RPMI8226 (cell line): ENCODE results near the gene COMMD4.
"Not testable (repeated sequence)": the region's sequence is repeated elsewhere in the genome, so short reads cannot be mapped to it uniquely, and the experiment has no call there.

Experiments
- DNase-seq: peaks from one replicate; pipeline ENCODE4 v3.0.0-alpha.2; 2015

The COMMD4 gene

GRCh38 chr15:75333654-75334419 lies 2.0 kb upstream of the COMMD4 start:
- peak; percentile 42 for DNase-seq

- no peak for DNase-seq
Observed at GRCh38 chr15:75335313-75335704, 554 bp upstream of the COMMD4 start.

- DNase-seq: no peak
Observed at GRCh38 chr15:75338661-75339240, 2.9 kb downstream of the COMMD4 start.

GRCh38 chr15:75339531-75340240 lies 3.8 kb downstream of the COMMD4 start:
- DNase-seq: no peak

GRCh38 chr15:75342221-75342620 lies 6.4 kb downstream of the COMMD4 start:
- DNase-seq: no peak

- not testable (repeated sequence) for DNase-seq
Observed at GRCh38 chr15:75343953-75344352, 8.1 kb downstream of the COMMD4 start.

GRCh38 chr15:75346796-75347221 lies 10.9 kb downstream of the COMMD4 start, which contains the start of gene NEIL1:
Gene NEIL1, plus strand, starts transcription at chr15:75347039. Its CDS starts 1,867 bp downstream, at chr15:75348906.
- DNase-seq: no peak

- DNase-seq: peak; percentile 58
Observed at GRCh38 chr15:75347222-75348033, 11.6 kb downstream of the COMMD4 start.

GRCh38 chr15:75348034-75348561 lies 12.2 kb downstream of the COMMD4 start:
- peak; percentile 33 for DNase-seq

- DNase-seq: peak; percentile 50
Observed at GRCh38 chr15:75348562-75349350, 12.9 kb downstream of the COMMD4 start.

- DNase-seq: peak; percentile 22
Observed at GRCh38 chr15:75349351-75349669, 13.4 kb downstream of the COMMD4 start.

GRCh38 chr15:75349851-75350588 lies 14.2 kb downstream of the COMMD4 start:
- peak; percentile 91 for DNase-seq

GRCh38 chr15:75350601-75351361 lies 14.9 kb downstream of the COMMD4 start:
- peak; percentile 19 for DNase-seq

- no peak for DNase-seq
Observed at GRCh38 chr15:75352186-75353080, 16.6 kb downstream of the COMMD4 start.

GRCh38 chr15:75353604-75354003 lies 17.7 kb downstream of the COMMD4 start:
- no peak for DNase-seq

GRCh38 chr15:75354454-75354853 lies 18.6 kb downstream of the COMMD4 start:
- DNase-seq: no peak

- no peak for DNase-seq
Observed at GRCh38 chr15:75355369-75355768, 19.5 kb downstream of the COMMD4 start.

GRCh38 chr15:75356006-75356405 lies 20.1 kb downstream of the COMMD4 start:
- DNase-seq: no peak

- DNase-seq: no peak
Observed at GRCh38 chr15:75356517-75356916, 20.7 kb downstream of the COMMD4 start.
